GM12878 (cell line): ENCODE measurements around the gene ABCA7.

Source experiments
- DPF2 ChIP-seq: fragments of 450-650 bp; IDR thresholded peaks from 2 replicates; pipeline ENCODE4 v1.6.1; 2017; ENCODE audit warnings: mild to moderate bottlenecking
- SUZ12 ChIP-seq: fragments of 200-600 bp; sonication (generic); IDR thresholded peaks from one replicate; pipeline ENCODE4 v1.6.1; 2018; ENCODE audit warnings: antibody characterized with exemption, mild to moderate bottlenecking; ENCODE audit not compliant: unreplicated experiment
- TCF7 ChIP-seq: IDR thresholded peaks from 2 replicates; pipeline ENCODE4 v1.6.1; 2014; ENCODE audit warnings: antibody characterized with exemption, borderline replicate concordance
- TF ChIP-seq, protein P1 (sequence below): IDR thresholded peaks from 2 replicates; pipeline ENCODE4 v1.6.1; 2012; ENCODE audit warnings: low read depth, low read length, improper control_type of control experiment
- TF ChIP-seq, protein P2 (sequence below), 3 experiments: IDR thresholded peaks in 2 of 3; conservative IDR thresholded peaks in 1 of 3; 2 replicates each; pipeline ENCODE4 v1.5.1; 2011; ENCODE audit warnings: low read depth in 3 of 3, low read length in 3 of 3, mild to moderate bottlenecking in 3 of 3, control low read depth in 2 of 3, moderate library complexity in 2 of 3, inconsistent platforms in 1 of 3, mixed read lengths in 1 of 3; ENCODE audit not compliant: control insufficient read depth in 2 of 3, insufficient read depth in 1 of 3; ENCODE audit errors: extremely low read depth in 1 of 3

DNA sequence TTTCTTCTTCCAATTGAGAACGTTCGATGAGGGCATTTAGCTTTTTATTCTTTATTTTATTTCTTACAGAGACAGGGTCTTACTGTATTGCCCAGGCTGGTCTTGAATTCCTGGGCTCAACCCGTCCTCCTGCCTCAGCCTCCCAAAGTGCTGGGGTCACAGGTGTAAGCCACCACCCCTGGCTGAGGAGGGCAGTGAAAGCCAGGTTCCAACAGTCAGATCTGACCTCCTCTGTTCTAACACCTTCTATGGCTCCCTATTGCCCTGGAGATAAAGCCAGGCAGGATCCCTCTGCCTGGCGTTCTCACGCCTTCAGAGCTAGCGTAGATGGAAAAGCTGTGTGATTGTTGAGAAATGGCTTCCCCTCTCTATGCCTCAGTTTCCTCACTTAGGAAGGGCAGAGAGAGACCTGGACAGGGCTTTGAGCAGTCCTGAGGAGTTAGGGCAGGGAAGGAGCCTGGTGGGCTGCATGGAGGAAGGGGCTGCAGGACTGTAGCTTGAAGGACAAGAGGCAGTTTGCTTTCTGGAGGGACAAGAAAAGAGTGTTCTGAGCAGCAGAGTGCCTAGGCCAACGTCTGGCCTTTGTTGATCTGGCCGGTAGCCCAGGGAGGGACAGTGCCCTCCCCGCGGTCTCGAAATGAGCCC, 32.6 kb downstream of the ABCA7 start:
- TF ChIP-seq, protein P1, sequence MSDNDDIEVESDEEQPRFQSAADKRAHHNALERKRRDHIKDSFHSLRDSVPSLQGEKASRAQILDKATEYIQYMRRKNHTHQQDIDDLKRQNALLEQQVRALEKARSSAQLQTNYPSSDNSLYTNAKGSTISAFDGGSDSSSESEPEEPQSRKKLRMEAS: no peak
- TF ChIP-seq SUZ12 (no peak), TCF7 (no peak), DPF2 (no peak)
- TF ChIP-seq, protein P2, sequence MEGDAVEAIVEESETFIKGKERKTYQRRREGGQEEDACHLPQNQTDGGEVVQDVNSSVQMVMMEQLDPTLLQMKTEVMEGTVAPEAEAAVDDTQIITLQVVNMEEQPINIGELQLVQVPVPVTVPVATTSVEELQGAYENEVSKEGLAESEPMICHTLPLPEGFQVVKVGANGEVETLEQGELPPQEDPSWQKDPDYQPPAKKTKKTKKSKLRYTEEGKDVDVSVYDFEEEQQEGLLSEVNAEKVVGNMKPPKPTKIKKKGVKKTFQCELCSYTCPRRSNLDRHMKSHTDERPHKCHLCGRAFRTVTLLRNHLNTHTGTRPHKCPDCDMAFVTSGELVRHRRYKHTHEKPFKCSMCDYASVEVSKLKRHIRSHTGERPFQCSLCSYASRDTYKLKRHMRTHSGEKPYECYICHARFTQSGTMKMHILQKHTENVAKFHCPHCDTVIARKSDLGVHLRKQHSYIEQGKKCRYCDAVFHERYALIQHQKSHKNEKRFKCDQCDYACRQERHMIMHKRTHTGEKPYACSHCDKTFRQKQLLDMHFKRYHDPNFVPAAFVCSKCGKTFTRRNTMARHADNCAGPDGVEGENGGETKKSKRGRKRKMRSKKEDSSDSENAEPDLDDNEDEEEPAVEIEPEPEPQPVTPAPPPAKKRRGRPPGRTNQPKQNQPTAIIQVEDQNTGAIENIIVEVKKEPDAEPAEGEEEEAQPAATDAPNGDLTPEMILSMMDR (IDR thresholded peaks at IDR 0.05 in 2 of 3, conservative IDR thresholded peaks at IDR 0.05 in 1 of 3; ENCODE audit: control insufficient read depth in 2 of 3, extremely low read depth in 1 of 3, insufficient read depth in 1 of 3, low read depth in 3 of 3, low read length in 3 of 3): no peak
